ENCODE results near the gene ZNF512B.
"Not testable (repeated sequence)": the region's sequence is repeated elsewhere in the genome, so short reads cannot be mapped to it uniquely, and the experiment has no call there.

ZNF512B gene

GRCh38 chr20:63929473-63929883 is 40.3 kb downstream of the ZNF512B start:
- not testable (repeated sequence) for DNase-seq

GRCh38 chr20:63929071-63929470 is 40.7 kb downstream of the ZNF512B start:
- DNase-seq = no peak

GRCh38 chr20:63926298-63926697 is 43.4 kb downstream of the ZNF512B start:
- DNase-seq = no peak

GRCh38 chr20:63924241-63924640 is 45.5 kb downstream of the ZNF512B start:
- no peak for DNase-seq

- no peak for DNase-seq
Measured at GRCh38 chr20:63923651-63924050, 46.1 kb downstream of the ZNF512B start.

- DNase-seq = no peak
Measured at GRCh38 chr20:63920226-63920625, 49.5 kb downstream of the ZNF512B start.

- no peak for DNase-seq
Measured at GRCh38 chr20:63919130-63919529, 50.6 kb downstream of the ZNF512B start.

- DNase-seq = no peak
Measured at GRCh38 chr20:63917811-63918210, 51.9 kb downstream of the ZNF512B start.

GRCh38 chr20:63916371-63916939 is 53.3 kb downstream of the ZNF512B start:
- not testable (repeated sequence) for DNase-seq

GRCh38 chr20:63915471-63915870 is 54.3 kb downstream of the ZNF512B start:
- no peak for DNase-seq

- DNase-seq = no peak
Measured at GRCh38 chr20:63913768-63914167, 56.0 kb downstream of the ZNF512B start.

GRCh38 chr20:63911176-63911575 is 58.6 kb downstream of the ZNF512B start:
- no peak for DNase-seq

- no peak for DNase-seq
Measured at GRCh38 chr20:63908008-63908682, 61.6 kb downstream of the ZNF512B start.

Data from CD4-positive, alpha-beta T cell treated with Interleukin-21 for 1 hour (primary cell).